ENCODE data around the gene ADISSP.

ADISSP gene

DNA sequence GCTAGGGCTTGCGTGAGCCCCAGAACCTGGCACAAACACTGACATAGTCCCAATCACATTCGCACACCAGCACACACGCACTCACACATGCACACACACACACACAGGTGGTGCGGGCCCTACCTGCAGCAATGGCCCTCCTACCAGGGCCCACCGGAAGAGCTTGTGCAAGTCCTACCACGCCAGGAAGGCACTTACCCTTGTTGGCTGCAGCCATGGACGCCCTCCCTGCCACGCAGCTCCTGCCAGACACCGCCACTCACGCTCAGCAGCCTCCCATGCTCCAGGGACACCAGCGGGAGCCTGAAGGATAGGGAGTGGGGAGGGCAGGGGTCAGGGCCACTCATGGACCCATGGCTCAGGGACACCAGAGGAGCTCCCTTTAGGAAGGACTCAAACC is 7.7 kb downstream of the ADISSP start:
- no peak for DNase-seq (ENCODE audit: low read depth)
- no peak overlapping the region for H3K4me3 ChIP-seq (ENCODE audit: low read depth, low read length)

DNA sequence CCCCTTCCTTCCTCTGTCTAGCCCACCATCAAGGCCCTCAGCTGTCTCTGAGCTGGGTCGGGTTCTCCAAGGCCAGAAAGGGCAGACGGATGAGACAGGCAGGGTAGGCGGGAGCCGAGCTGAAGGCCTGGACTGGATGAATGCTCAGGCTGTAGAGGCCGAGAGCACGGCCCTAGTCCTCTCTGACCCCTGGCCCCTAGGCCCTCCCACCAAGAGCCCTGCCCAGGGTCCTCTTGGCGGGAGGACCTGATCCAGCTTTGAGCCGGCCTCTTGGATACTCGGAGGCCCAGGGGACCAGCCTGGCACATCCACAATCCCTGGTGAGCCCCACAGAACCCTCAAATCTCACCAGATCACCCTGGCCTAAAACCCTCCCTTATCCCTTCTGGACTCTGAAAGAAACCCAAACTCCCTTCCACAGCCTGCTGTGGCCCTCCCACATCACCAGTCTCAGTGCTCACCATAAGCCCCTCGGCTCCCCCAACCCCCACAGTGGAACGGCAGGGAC is 8.2 kb downstream of the ADISSP start:
- no peak for DNase-seq (ENCODE audit: low read depth)
- no peak overlapping the region for H3K4me3 ChIP-seq (ENCODE audit: low read depth, low read length)

- DNase-seq (ENCODE audit: low read depth) = no peak
- no peak overlapping the region for H3K4me3 ChIP-seq (ENCODE audit: low read depth, low read length)
Observed at GRCh38 chr20:3758566-3758965, 9.0 kb downstream of the ADISSP start.

DNA sequence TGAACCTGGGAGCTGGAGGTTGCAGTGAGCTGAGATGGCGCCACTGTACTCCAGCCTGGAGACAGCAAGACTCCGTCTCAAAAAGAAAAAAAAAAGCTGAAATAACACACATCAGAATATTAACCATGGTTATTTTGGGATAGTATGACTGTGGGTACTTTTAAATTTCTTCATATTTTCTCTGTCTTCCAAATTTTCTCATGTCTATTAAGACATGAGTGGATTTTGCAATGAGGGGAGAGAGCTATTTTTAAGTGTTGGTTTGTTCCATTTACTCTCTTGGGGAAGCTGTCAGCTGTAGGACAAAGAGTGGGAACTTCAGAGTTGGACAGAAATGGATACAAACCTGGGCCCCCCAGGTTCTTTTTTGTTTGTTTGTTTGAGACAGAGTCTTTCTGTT is 10.3 kb downstream of the ADISSP start:
- DNase-seq (ENCODE audit: low read depth) = no peak
- H3K4me3 ChIP-seq (ENCODE audit: low read depth, low read length) = no peak overlapping the region

GRCh38 chr20:3755814-3756480 is 11.6 kb downstream of the ADISSP start:
- no peak for DNase-seq (ENCODE audit: low read depth)
- no peak overlapping the region for H3K4me3 ChIP-seq (ENCODE audit: low read depth, low read length)

DNA sequence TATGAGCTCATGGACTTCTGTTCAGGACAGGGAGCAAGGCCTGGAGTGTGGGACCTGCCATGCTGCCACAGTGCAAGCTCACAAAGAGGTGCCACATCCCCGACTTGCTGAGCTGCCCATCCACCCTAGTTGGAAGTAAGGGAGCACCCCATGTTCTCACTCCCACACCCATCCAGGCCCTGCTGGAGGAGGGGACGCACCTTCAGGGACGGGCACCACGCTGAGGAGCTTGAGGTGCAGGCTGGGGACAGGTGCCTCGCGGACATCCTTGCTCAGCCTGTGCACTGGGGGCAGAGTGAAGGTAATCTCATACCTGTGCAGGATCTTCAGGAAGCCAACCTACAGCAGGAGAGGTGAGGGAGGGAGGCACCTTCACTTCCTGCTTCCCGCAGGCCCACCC is 12.3 kb downstream of the ADISSP start:
- DNase-seq (ENCODE audit: low read depth) = no peak
- H3K4me3 ChIP-seq (ENCODE audit: low read depth, low read length) = no peak overlapping the region

DNA sequence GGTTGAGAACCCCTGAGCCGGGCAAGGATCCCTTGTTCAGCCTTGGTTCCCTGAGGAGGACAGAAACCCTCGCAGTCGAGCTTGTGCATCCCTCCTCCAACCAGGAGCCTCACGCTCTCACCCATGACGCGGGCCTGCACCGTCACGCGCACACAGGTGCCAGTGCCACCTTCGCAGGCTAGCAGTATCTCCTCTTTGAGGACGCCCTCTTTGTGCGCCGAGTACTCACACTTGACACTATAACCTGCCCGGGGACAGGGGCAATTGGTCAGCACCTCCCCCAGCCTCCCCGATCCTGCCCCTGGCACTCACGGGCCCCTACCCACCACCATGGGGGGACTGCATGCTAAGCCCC is 13.3 kb downstream of the ADISSP start:
- DNase-seq (ENCODE audit: low read depth) = no peak
- H3K4me3 ChIP-seq (ENCODE audit: low read depth, low read length) = no peak overlapping the region

DNA sequence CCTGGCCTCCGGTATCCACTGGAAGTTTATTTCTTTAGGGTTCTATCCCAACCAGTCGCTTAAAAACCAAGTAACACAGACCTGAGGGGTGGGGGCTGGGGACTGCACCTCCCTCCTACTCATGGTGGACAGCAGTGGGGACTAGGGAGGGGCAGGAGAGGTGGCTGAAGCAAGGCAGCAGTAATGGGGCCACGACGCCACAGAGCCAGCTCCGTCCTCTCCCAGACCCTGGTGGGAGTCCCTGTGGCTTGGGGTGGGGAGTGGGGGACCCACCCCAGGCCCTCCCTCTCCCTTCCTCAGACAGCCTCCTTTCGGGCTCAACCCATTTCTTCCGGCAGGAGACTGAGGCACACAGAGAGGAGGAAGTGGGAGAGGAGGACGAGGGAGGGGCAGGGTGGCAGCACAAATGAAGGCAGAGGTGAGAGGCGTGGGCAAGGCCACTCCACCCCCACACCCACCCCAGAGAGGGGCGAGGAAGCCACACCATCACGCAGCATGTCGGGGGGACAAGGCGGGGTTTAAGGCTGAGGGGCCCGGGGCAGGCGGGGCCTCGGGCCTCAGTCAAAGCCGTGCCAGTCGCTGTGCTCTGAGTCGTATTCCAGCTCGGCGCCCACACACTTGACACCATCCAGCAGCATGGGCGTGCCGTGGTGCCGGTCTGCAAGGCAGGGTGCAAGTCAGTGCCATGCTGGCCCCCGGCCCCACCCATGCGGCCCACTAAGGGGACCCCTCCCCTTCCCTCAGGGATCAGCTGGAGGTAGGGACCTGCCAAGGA is 13.9 kb downstream of the ADISSP start:
- H3K4me3 ChIP-seq (ENCODE audit: low read depth, low read length) = no peak overlapping the region
- DNase-seq (ENCODE audit: low read depth) = no peak

DNA sequence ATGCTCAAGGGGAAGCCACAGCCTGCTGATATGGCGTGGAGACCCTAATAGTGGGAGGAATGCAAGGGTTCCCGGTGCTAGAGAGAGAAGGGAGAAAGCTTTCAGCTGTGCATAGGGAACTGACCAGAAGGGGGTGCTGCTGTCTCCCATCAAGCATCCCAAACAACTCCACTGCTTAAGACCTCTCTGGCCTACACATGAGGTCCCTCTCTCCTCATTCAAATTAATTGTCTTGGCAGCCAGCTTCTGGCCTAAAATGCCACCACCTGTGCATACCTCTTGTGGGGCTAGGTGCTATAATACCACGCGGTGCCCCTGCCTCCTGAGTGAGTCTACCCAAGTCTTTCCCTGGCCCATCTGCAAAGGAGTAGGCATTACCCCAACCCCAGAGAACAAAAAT is 14.5 kb downstream of the ADISSP start:
- no peak overlapping the region for H3K4me3 ChIP-seq (ENCODE audit: low read depth, low read length)
- no peak for DNase-seq (ENCODE audit: low read depth)

- no peak overlapping the region for H3K4me3 ChIP-seq (ENCODE audit: low read depth, low read length)
- DNase-seq (ENCODE audit: low read depth) = no peak
Observed at GRCh38 chr20:3752386-3752759, 15.2 kb downstream of the ADISSP start.

DNA sequence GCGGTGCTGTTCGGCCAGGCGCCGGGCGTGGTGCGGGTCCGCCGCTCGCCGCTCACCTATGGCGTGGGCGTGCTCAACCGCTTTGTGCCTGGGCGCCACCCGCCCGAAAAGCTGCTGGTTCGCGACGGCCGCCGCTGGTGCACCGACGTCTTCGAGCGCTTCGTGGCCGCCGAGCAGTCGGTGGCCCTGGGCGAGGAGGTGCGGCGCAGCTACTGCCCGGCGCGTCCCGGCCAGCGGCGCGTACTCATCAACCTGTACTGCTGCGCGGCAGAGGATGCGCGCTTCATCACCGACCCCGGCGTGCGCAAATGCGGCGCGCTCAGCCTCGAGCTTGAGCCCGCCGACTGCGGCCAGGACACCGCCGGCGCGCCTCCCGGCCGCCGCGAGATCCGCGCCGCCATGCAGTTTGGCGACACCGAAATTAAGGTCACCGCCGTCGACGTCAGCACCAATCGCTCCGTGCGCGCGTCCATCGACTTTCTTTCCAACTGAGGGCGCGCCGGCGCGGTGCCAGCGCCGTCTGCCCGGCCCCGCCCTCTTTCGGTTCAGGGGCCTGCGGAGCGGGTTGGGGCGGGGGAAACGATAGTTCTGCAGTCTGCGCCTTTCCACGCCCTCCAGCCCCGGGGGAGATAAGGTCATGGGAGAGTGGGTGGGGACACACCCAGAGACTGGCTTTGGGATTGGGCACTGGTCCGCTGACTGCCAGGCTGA is 15.7 kb downstream of the ADISSP start:
- DNase-seq (ENCODE audit: low read depth) = no peak
- no peak overlapping the region for H3K4me3 ChIP-seq (ENCODE audit: low read depth, low read length)

DNA sequence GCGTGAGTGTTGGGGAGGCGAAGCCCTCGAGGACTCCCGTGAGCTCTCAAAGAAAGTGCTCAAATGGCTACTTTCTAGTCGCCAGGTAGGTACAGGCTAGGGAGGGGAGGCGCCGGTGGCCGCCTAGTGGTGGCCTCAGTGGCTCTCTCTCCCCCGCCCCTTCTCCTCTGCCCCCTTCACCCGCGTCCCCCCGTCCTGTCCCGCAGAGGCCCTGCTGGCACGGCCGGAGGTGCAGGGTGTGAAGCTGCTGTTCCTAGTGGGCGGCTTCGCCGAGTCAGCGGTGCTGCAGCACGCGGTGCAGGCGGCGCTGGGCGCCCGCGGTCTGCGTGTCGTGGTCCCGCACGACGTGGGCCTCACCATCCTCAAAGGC is 16.3 kb downstream of the ADISSP start:
- DNase-seq (ENCODE audit: low read depth) = no peak
- H3K4me3 ChIP-seq (ENCODE audit: low read depth, low read length) = no peak overlapping the region

DNA sequence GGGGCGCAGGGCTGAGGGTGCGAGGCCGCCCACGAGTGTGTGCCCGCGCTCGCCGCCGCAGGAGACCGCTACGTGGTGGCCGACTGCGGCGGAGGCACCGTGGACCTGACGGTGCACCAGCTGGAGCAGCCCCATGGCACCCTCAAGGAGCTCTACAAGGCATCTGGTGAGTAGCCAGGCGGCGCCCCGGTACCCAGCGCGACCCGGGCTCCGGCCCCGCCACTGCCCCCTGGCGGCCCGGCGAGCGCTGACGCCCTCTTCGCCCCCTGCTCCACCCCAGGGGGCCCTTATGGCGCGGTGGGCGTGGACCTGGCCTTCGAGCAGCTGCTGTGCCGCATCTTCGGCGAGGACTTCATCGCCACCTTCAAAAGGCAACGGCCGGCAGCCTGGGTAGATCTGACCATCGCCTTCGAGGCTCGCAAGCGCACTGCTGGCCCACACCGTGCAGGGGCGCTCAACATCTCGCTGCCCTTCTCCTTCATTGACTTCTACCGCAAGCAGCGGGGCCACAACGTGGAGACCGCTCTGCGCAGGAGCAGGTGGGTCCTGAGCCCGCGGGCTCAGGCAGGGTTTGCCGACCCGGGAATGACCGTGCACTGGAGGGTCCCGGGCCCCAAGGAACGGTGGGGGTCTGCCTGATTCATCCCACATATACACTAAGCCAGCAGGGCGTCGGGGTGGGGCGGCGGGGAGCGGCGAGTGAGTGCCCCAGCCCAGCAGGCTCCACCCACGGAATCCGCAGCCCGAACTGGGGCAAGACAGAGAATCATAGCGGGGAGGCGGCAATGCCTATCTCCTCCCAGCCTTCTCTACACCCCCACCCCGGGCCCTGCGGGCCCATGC is 17.6 kb downstream of the ADISSP start:
- H3K4me3 ChIP-seq (ENCODE audit: low read depth, low read length) = no peak overlapping the region
- DNase-seq (ENCODE audit: low read depth) = no peak

DNA sequence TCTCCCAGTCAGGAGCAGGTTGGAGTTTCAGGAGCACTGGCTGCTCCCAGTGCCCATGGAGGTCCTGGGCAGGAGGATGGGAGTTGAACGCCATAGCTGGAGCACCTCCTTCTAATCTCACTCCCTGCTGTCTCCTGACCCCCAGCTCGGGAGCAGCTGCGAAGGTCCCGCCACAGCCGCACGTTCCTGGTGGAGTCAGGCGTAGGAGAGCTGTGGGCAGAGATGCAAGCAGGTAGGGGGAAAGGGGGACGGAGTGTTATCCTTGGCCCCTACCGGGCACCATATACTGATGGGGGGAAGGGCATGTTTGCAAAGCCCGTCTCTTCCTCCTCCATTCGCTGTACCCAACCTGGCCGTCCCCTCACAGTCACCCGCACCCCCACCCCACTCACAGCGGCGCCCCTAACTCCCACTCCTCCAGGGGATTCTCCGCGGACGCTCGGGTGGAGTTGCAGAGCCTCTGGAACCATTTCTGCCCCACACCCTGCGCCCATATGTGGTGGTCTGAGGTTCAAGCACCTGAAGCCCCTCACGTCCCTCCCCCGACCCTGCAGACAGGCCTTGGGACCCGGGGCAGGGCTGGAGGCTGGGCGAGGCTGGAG is 18.4 kb downstream of the ADISSP start:
- DNase-seq (ENCODE audit: low read depth) = no peak
- no peak overlapping the region for H3K4me3 ChIP-seq (ENCODE audit: low read depth, low read length)

GRCh38 chr20:3748073-3748472 is 19.5 kb downstream of the ADISSP start:
- no peak for DNase-seq (ENCODE audit: low read depth)
- no peak overlapping the region for H3K4me3 ChIP-seq (ENCODE audit: low read depth, low read length)

DNA sequence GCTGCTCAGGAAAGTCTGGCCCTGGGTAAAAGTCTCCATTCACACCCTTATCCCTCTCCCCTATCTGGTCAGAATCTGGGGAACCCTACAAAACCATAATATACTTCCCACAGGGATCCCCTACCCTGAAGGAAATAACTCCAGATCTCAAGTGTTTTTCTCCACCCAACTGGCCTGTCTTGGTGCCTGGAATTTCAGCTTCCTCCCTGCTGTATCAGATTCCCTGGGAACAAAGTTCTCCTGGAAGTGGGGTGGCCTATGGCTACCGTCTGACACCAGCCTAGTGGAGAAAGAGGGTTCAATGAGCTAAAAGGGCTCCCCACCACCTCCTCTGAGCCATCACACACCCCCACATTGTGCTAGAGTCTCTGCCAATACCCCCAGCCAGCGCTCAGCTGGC is 20.1 kb downstream of the ADISSP start:
- no peak for DNase-seq (ENCODE audit: low read depth)
- H3K4me3 ChIP-seq (ENCODE audit: low read depth, low read length) = no peak overlapping the region

- no peak overlapping the region for H3K4me3 ChIP-seq (ENCODE audit: low read depth, low read length)
- no peak for DNase-seq (ENCODE audit: low read depth)
Observed at GRCh38 chr20:3745686-3746173, 21.8 kb downstream of the ADISSP start.

DNA sequence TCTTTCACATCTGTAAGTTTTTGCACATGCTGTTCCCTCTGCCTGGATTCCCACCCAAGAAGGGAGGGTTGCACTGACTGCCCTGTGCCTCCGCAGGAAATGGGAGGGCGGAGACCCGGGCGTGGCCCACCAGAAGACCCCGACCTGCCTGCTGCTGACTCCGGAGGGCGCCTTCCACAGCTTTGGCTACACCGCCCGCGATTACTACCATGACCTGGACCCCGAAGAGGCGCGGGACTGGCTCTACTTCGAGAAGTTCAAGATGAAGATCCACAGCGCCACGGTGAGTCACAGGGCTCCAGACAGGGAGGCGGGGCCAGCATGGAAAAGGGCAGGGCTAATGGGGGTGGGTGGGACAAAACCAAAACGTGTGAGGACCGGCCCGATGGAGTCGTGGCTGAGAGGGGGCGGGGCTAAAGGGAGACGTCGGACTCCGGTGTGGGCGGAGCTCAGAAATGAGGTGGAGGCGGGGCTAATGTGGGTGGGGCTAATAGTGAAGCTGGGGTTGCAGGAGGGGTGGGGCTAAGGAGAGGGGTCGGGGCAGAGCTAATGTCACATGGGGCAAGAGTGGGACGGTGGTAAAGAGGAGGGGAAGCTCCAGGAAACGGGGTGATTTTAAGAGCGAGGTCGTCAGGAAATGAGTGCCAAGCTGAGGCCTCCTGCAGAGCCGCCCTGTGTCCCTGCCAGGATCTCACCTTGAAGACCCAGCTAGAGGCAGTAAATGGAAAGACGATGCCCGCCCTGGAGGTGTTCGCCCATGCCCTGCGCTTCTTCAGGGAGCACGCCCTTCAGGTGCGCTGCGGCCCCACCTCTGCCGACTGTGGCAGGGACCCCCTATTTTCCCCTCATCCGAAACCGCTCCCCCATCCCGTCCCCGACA is 22.5 kb downstream of the ADISSP start:
- no peak for DNase-seq (ENCODE audit: low read depth)
- no peak overlapping the region for H3K4me3 ChIP-seq (ENCODE audit: low read depth, low read length)
